ENCODE measurements around the gene TRIM2. TPM values are rescaled to one million over a fixed set of nuclear protein-coding genes. Genes with fewer than 3 reads are reported as not detected.

TRIM2 gene
- total RNA-seq, 1 experiment from 2014 or later: 49.6 TPM

GRCh38 chr4:153223427-153223801 lies 19.2 kb downstream of the TRIM2 start:
- Mint-ChIP-seq H3K27me3 (ENCODE audit: unreplicated experiment) (no peaks in the 10 kb centered on the region), H3K4me1 (ENCODE audit: low read depth, unreplicated experiment) (peaks cover 30% of the 10 kb centered on the region), H3K27ac (ENCODE audit: unreplicated experiment) (peak overlapping the region; percentile 24), H3K4me3 (ENCODE audit: low read depth, unreplicated experiment) (peak overlapping the region; percentile 71), H3K36me3 (ENCODE audit: insufficient read depth, unreplicated experiment) (peaks cover 26% of the 10 kb centered on the region), H3K9me3 (ENCODE audit: low read depth, unreplicated experiment) (no peaks in the 10 kb centered on the region)
- no peak for TF ChIP-seq CTCF (IDR thresholded peaks at IDR 0.05; ENCODE audit: unreplicated experiment)
- no peak for DNase-seq
- intact Hi-C loops (cut with micrococcal nuclease; ENCODE audit: unreplicated experiment): no loop called here
- BruUV-seq (replicated peaks): TSS peak; percentile 21
- CTCF ChIA-PET: interaction anchor here (1.8 to 2.4 kb wide), 2 partner anchors 9 to 81 kb away, joined by 5 to 7 read pairs; no protein-coding TSS in a partner anchor

GRCh38 chr4:153223930-153224329 lies 19.7 kb downstream of the TRIM2 start:
- intact Hi-C loops (cut with micrococcal nuclease; ENCODE audit: unreplicated experiment): no loop called here
- no TSS peak for BruUV-seq (replicated peaks)
- no peaks in the 10 kb centered on the region for H3K9me3 Mint-ChIP-seq (ENCODE audit: low read depth, unreplicated experiment)
- peaks cover 22% of the 10 kb centered on the region for H3K36me3 Mint-ChIP-seq (ENCODE audit: insufficient read depth, unreplicated experiment)
- H3K27me3 Mint-ChIP-seq (ENCODE audit: unreplicated experiment): no peaks in the 10 kb centered on the region
- CTCF ChIA-PET: interaction anchor here (1.8 to 2.4 kb wide), 2 partner anchors 9 to 81 kb away, joined by 5 to 7 read pairs; no protein-coding TSS in a partner anchor
- DNase-seq: no peak
- no peak for TF ChIP-seq CTCF (IDR thresholded peaks at IDR 0.05; ENCODE audit: unreplicated experiment)
- H3K4me3 Mint-ChIP-seq (ENCODE audit: low read depth, unreplicated experiment): peak overlapping the region; percentile 71
- H3K27ac Mint-ChIP-seq (ENCODE audit: unreplicated experiment): peak overlapping the region; percentile 73
- H3K4me1 Mint-ChIP-seq (ENCODE audit: low read depth, unreplicated experiment): peaks cover 25% of the 10 kb centered on the region

GRCh38 chr4:153224474-153224873 lies 20.2 kb downstream of the TRIM2 start:
- intact Hi-C loops (cut with micrococcal nuclease; ENCODE audit: unreplicated experiment): no loop called here
- CTCF ChIA-PET: interaction anchor here (1.8 to 2.4 kb wide), 2 partner anchors 8 to 82 kb away, joined by 5 to 7 read pairs; no protein-coding TSS in a partner anchor
- H3K27ac Mint-ChIP-seq (ENCODE audit: unreplicated experiment): peak overlapping the region; percentile 73
- no peaks in the 10 kb centered on the region for H3K9me3 Mint-ChIP-seq (ENCODE audit: low read depth, unreplicated experiment)
- H3K4me3 Mint-ChIP-seq (ENCODE audit: low read depth, unreplicated experiment): peak overlapping the region; percentile 71
- BruUV-seq (replicated peaks): no TSS peak
- H3K36me3 Mint-ChIP-seq (ENCODE audit: insufficient read depth, unreplicated experiment): peaks cover 20% of the 10 kb centered on the region
- H3K4me1 Mint-ChIP-seq (ENCODE audit: low read depth, unreplicated experiment): peaks cover 20% of the 10 kb centered on the region
- DNase-seq: no peak
- no peaks in the 10 kb centered on the region for H3K27me3 Mint-ChIP-seq (ENCODE audit: unreplicated experiment)
- no peak for TF ChIP-seq CTCF (IDR thresholded peaks at IDR 0.05; ENCODE audit: unreplicated experiment)

GRCh38 chr4:153227469-153228075 lies 23.3 kb downstream of the TRIM2 start:
- no peak overlapping the region for H3K27ac Mint-ChIP-seq (ENCODE audit: unreplicated experiment)

More at GRCh38 chr4:153227469-153228075, 23.3 kb downstream of the TRIM2 start:
- Mint-ChIP-seq H3K36me3 (ENCODE audit: insufficient read depth, unreplicated experiment) (peaks cover 23% of the 10 kb centered on the region), H3K9me3 (ENCODE audit: low read depth, unreplicated experiment) (no peaks in the 10 kb centered on the region), H3K4me3 (ENCODE audit: low read depth, unreplicated experiment) (no peak overlapping the region), H3K4me1 (ENCODE audit: low read depth, unreplicated experiment) (peaks cover 13% of the 10 kb centered on the region), H3K27me3 (ENCODE audit: unreplicated experiment) (no peaks in the 10 kb centered on the region)
- BruUV-seq (replicated peaks): no TSS peak
- no peak for TF ChIP-seq CTCF (IDR thresholded peaks at IDR 0.05; ENCODE audit: unreplicated experiment)
- intact Hi-C loops (cut with micrococcal nuclease; ENCODE audit: unreplicated experiment): no loop called here
- DNase-seq: no peak
- CTCF ChIA-PET: no interaction called here
